NB4 (cell line): ENCODE measurements around the gene POMP.
A peak's percentile ranks its signal among the peaks of the same experiment; 100 is the strongest.

Source experiments
- DNase-seq: peaks from one replicate; pipeline ENCODE4 v3.0.0; 2010; ENCODE audit warnings: low read depth
- H3K4me3 ChIP-seq: one replicate; pipeline ENCODE4 v1.5.1; 2011; ENCODE audit warnings: mild to moderate bottlenecking, low read depth, low read length, moderate library complexity
- CTCF ChIP-seq: IDR thresholded peaks from one replicate; pipeline ENCODE4 v1.5.1; 2012; ENCODE audit warnings: low read depth, low read length
- MYC ChIP-seq: IDR thresholded peaks from 2 replicates; pipeline ENCODE4 v1.6.1; 2011; ENCODE audit warnings: low read depth, low read length
- POLR2A ChIP-seq: IDR thresholded peaks from 2 replicates; pipeline ENCODE4 v1.6.1; 2011; ENCODE audit warnings: mild to moderate bottlenecking; ENCODE audit not compliant: insufficient read length; ENCODE audit errors: extremely low read depth
- TF ChIP-seq, protein P1 (sequence below): IDR thresholded peaks from 2 replicates; pipeline ENCODE4 v1.6.1; 2011; ENCODE audit warnings: low read depth, low read length

POMP gene

DNA sequence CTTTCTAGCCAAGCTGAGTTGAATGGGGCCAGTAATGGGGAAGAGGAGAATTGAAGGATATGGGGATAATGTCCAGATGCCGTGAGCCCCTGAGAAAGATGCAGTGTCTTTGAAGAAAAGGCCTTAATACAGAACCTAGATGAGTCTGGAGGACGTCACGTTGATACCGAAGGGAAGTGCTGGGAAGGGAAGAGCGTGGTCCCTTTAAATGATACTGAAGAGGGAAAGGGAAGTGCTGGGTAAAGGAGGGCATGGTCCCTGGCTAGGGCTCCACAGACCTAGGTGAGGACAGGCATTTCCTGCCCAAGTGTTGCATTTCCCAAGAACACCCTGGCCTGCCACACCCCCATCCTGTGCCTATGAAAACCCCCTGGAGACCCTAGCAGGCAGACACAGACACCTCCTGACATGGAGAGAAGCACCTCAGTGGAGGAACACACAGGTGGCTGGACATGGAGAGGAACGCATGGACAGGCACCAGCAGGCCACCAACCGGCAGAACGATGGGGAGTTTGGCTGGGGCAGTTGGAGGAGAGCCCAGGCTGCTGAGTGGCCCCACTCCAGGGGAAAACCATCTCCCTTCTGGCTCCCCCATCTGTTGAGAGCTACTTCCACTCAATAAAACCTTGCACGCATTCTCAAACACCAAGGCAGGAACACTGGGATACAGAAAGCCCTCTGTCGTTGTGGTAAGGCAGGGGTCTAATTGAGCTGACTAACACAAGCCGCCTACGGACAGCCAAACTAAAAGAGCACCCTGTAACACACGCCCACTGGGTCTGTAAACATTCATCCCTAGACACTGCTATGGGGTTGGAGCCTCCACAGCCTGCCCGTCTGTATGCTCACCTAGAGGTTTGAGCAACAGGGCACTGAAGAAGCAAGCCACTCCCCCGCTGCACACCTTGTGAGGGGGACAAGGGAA lies 34.9 kb upstream of the POMP start:
- TF ChIP-seq POLR2A (no peak), CTCF (no peak), MYC (no peak)
- TF ChIP-seq, protein P1, sequence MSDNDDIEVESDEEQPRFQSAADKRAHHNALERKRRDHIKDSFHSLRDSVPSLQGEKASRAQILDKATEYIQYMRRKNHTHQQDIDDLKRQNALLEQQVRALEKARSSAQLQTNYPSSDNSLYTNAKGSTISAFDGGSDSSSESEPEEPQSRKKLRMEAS = no peak
- H3K4me3 ChIP-seq = no peak overlapping the region
- peak; percentile 36 for DNase-seq

GRCh38 chr13:28624707-28625432 lies 34.1 kb upstream of the POMP start:
- TF ChIP-seq, protein P1 = no peak
- no peak for TF ChIP-seq MYC
- no peak for TF ChIP-seq POLR2A
- TF ChIP-seq CTCF = no peak
- no peak overlapping the region for H3K4me3 ChIP-seq
- DNase-seq = no peak

GRCh38 chr13:28626266-28626665 lies 32.7 kb upstream of the POMP start:
- DNase-seq = no peak
- H3K4me3 ChIP-seq = no peak overlapping the region
- TF ChIP-seq MYC = no peak
- TF ChIP-seq POLR2A = no peak
- TF ChIP-seq, protein P1 = no peak
- no peak for TF ChIP-seq CTCF

GRCh38 chr13:28628241-28628640 lies 30.7 kb upstream of the POMP start:
- H3K4me3 ChIP-seq = no peak overlapping the region
- DNase-seq = peak; percentile 24
- TF ChIP-seq CTCF = no peak
- no peak for TF ChIP-seq POLR2A
- TF ChIP-seq, protein P1 = no peak
- no peak for TF ChIP-seq MYC

DNA sequence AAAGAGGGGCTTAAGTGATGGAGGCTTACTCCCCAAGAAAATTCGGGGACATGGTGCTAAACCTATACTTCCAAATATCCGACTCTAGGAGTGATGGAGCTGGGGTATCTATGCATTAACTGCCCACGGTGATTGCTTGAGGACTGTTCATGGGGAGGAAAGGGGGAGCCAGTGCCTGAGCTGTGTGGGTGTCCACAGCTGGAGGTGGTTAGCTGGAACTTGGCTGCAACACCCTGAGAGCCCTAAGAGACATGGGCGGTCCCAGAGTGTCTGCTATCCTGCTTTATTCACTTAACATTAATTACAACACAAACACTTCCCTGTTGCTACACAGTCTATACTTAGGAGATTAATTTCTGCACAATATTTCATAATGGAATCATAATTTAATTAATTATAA lies 28.1 kb upstream of the POMP start:
- no peak overlapping the region for H3K4me3 ChIP-seq
- TF ChIP-seq, protein P1 = no peak
- no peak for TF ChIP-seq CTCF
- no peak for DNase-seq
